DMS79 treated with DMSO at 0.1 percent for 48 hours (cell line): ENCODE measurements around the gene TRPM8.
"Not testable (repeated sequence)": the region's sequence is repeated elsewhere in the genome, so short reads cannot be mapped to it uniquely, and the experiment has no call there.

ENCODE experiments used
- DNase-seq: peaks from one replicate; lab custom pipeline; 2025; lab: John Stamatoyannopoulos, UW

Gene TRPM8

DNA sequence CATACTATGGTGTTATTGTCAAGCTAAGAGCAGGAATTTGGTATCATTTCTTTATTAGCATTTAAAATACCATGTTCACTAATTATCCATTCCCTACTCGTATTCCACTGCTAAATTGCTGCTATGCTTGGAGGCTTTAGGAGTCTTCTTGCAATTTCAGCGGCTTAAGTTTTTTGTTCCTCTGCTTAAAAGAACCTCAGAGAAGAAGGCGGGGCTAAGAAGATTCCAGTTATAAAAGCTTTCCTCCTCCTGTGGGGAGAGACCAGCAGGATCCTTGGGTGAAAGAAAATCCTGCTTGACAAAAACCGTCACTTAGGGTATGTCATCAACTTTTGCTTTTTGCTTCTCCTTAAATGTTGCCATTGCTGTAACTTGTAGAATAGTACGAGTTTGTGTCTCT is at the start of gene TRPM8:
Gene TRPM8 (plus strand): TSS at position 258 of the 400 bp plus-strand sequence. CDS start 9,165 bp downstream, outside the sequence.
- no peak for DNase-seq

DNA sequence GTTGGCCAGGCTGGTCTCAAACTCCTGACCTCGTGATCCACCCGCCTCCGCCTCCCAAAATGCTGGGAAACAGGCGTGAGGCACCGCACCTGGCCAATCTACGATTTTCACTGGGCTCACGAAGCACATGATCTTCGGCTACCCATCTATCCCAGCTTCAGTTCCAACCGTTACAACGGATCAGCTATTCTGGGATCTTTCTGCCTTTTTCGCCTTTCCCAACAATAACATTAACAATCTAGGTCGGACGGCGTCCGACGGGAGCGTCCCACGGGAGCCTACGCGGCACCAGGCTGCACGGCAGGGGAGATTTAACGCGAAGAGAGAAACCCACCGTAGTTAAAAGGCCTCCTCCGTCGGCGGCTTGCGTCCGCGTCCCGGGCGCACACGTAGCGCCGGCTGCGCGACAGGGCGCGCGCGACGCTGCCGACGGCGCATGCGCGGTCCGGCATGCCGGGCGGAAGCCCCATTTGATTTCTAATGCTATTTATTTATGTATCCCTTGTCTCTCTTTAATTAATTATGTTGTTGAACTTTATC is 49.1 kb upstream of the TRPM8 start, which contains the start of gene MSL3B:
Gene MSL3B (minus strand): TSS at position 394 of the 540 bp plus-strand sequence.
- DNase-seq, result peak; percentile 26

DNA sequence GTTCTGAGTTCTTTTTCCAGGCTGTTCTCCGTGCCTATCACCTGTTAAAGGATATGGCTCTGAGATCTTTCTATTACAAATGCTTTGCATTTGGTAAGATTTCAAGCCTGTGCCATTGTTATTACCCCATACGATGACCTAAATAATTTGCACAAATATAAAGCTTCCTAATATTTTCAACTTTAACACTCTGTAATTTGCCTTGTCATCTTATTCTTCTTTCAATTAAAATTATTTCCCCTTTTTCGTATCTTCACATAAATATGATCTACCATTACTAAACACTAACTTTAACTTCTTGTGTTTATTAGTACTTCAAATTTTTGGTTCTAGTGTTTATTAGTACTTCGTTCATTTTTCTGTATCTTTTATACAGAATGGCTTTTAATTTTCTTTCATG is 45.7 kb upstream of the TRPM8 start:
- no peak for DNase-seq

DNA sequence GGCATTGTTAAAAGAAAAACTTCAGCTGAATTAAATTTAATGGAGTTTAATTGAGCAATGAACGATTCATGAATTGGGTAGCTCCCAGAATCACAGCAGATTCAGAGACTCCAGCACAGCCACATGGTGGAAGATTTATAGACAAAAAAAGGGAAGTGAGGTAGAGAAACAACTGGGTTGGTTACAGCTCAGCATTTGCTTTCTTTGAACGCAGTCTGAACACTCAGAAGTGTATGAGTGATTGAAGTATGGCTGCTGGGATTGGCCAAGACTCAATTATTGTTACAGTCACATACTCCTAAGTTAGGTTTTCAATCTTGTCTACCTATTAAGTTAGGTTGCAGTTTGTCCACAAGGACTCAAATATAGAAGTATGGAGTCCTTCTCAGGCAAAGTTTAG is 45.0 kb upstream of the TRPM8 start:
- DNase-seq, result not testable (repeated sequence)

DNA sequence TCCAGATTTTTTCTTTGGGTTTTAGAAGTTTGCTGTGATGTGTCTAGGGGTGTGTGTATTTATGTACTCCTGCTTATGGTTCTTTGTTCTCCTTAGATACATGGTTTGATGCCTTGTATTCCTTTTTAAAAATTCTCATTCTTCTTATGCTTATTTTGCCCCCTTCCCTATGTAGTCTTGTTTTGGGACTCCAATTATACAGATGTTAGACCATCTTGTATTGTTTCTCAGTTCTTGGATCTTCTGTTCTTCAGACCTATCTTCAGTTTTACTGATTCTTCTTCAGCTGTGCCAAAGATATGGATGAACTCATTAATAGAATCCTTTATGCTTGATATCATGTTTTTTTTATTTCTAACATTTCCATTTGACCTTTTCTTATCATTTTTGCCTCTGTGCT is 34.8 kb upstream of the TRPM8 start:
- no peak for DNase-seq

DNA sequence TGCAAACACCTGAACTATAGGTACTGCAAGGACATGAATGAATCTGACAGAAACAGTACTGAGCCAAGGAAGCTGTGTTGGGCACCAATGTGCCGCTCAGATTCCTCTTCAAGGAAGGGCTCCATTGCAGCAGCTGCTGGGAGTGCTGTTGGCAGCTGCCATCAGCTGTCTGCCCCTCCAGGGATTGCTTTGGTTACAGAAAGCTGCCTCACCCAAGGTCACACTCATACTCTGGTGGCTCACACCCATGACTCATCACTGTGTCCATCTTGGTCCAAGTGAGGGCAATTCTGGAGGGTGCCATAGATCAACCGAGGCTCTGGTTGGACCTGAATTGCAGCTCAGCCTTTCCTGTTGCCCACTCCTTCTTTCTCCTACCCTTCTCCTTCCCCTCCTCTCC is 24.4 kb upstream of the TRPM8 start:
- DNase-seq, result no peak

DNA sequence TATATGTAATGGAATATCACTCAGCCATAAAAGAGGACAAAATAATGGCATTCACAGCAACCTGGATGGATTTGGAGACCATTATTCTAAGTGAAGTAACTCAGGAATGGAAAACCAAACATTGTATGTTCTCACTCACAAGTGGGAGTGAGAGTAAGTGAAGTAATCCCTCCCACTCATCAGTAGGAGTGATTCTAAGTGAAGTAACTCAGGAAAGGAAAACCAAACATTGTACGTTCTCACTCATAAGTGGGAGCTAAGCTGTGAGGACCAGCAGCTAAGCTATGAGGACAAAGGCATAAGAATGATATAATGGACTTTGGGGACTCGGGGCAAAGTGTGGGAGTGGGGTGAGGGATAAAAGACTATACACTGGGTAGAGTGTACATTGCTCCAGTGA is 20.9 kb upstream of the TRPM8 start:
- not testable (repeated sequence) for DNase-seq

DNA sequence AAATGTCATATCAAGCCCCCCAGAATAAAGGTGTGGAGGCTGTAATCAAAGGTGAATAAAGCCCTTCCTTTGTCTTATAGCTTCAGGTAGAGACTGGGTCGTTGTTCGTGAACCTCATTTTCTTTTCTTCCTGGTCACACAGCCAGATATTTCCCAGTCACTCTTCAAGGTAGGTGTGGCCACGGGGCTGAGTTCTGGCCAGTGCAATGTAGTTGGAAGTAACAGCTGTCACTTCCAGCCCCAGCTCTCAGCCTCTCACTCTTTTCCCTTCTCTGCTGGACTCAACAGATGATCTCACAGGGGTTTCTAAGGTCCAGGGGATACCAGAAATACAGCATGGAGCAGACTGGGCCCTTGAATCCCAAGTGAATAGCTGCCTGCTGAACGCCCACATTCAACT is 15.8 kb upstream of the TRPM8 start:
- DNase-seq, result no peak

DNA sequence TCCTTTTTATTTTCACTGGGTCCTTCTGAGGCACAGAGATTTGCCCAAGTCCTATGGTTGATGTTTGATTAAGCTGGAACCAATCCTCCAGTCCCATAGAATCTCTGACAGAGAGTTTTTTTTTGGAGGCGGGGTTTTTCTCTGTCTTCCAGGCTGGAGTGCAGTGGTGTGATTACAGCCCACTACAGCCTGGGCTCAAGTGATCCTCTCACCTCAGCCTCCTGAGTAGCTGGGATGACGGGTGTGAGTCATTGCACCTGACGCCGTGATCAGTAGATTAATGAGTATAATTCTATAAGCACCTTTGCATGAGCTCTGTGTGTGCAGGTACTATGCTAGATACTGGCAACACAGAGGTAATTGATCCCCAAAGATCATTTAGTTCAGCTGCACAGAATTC is 15.3 kb upstream of the TRPM8 start:
- DNase-seq, result no peak

DNA sequence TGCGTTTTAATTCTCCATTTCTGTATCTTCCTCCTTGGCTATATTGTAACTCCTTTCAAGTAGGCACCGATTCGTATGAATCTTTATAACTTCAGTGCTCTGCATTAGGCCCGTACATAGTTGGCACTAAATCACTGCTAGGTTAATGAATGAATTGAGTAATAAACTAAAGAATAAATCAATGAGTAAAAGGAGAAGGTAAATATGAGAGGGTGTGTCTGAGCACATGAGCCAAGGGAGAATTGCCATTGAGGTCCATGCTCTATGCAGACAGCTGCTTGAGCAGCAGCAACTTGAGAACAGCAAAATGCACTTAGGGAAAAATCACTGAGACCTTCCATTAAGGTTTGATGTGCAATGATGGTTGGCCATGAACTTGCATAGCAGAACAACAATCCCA is 11.2 kb upstream of the TRPM8 start:
- no peak for DNase-seq

DNA sequence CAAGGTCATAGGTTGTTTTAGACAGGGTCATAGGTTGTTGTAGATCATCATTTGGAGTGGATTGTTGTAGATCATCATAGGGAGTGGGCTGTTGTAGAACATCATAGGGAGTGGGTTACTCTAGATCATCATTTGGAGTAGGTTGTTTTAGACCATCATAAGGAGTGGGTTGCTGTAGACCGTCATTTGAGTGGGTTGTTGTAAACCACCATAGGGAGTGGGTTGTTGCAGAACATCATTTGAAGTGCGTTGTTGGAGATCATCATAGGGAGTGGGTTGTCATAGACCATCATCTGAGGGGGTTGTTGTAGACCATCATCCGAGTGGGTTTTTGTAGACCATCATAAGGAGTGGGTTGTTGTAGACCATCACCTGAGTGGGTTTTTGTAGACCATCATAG is 9.5 kb upstream of the TRPM8 start:
- no peak for DNase-seq

DNA sequence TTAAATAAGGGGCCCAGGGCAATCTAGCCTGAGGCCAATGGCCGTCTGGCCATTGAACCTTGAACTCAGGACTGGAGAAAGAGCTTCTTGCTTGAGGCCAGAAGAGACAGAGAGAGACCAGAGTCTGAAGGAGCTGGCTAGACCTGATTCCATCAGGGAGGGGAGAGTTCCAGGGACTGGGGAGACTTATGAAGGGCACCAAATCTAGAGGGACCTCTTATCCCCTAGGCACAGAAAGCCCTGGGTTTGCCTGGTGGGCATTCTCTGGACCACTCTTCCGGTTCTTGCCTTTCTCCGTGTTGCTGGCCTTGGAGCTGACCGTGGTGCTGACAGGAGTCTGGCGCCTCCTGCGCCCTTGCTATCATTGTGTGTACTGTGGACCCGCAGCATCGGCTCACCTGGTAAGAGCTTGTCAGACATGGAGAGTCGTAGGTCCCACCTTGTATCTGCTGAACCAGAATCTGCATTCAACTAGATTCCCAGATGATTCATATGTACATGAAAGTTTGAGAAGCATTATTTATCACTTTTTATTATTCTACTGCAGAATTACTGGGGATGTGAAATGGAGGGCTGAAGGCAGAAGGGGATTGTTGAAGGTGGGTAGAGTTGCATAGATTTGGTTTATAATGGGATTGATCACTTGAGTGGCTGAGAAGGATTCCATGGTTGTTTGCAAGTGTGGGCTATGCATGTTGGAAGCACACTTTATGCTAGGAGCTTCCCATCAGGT is 4.3 kb upstream of the TRPM8 start:
- DNase-seq, result no peak

DNA sequence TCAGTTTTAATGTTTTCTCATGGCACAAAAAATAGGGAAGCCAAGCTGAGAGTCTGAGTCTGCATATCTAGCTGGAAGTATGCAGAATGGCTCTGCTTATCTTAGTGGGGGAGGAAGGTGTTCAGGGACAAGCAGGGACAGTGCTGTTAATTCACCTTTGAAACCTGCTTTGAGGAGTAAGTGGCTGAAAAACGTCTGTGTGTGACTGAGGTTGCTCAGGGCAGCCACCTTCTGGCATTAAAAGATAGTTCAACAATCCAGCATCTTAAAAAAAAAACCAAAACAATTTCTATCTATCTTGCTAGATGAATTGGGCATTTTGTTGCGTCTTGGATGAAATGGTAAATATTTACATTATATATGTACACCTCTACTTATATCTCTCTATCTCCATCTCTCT is 2.0 kb upstream of the TRPM8 start:
- peak; percentile 10 for DNase-seq

DNA sequence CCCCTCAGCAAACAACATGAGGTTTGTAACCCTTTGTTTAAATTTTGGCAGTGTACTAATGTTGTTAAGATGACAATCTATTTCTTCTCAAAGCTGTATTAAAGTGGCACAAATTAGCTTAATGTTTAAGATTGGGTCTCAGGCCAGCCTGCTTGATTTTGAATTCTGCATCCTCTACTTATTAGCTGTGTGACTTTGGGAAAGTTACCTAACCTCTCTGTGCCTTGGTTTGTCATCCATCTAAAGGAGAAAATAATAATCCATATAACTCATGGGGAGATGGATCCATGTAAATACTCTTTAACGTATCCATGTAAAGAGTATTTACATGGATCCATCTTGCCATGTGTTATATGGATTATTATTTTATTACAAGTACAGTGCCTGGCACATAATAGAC is 2.1 kb downstream of the TRPM8 start:
- DNase-seq, result no peak

DNA sequence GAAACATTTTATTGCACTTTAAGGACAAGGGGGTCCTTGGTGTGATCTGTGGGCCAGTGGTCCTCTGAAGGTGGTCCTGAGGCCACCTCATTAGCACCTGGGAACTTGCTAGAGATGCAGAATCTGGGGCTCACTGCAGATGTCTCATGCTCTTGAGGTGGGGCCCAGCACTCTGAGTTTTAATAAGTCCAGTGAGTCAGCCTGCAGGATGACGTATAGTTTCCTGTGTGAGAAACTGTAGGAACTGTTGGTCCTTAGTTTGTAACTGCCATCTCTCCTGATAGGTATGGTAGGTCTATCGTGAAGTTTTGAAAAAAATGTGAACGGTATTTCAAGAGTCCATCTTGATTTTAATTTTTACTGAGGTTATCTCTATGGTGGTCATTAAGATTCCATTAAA is 2.8 kb downstream of the TRPM8 start:
- no peak for DNase-seq

DNA sequence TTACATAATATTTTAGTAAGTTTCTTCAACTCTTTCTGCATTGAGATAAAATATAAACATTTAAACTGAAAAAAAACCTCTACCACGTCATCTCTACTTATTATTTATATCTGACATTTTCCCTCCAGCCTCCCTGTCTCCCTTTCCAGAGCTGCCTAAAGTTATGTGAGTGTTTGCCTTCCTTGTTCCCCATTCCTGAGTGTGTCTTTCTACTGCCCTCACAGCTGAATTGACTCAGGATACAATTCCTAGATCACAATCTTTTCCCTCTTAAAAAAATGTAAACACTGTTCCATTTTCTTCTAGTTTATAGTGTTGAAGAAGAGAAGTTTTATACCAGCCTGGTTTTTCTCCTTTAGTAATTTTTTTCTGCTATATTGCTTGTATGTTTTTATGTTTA is 5.3 kb downstream of the TRPM8 start:
- DNase-seq, result no peak

DNA sequence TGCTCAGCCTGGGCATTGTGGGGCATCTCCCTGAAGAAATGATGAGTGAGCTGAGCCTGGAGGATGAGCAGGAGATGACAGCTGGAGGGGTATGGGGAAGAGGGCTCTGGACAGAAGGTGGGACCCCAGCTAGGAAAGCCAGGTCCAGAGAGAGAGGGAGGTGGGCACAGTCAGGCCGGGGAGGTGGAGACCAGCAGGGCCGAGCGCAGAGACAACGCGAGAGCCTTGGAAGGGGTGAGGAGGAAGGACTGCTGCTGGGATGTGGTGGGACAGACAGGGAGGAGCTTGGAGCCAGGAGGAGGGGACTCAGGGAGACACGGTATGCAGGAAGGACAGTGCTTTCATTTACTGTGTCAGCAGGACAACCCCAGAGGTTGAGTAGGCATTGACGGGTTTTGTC is 8.2 kb downstream of the TRPM8 start:
- no peak for DNase-seq

DNA sequence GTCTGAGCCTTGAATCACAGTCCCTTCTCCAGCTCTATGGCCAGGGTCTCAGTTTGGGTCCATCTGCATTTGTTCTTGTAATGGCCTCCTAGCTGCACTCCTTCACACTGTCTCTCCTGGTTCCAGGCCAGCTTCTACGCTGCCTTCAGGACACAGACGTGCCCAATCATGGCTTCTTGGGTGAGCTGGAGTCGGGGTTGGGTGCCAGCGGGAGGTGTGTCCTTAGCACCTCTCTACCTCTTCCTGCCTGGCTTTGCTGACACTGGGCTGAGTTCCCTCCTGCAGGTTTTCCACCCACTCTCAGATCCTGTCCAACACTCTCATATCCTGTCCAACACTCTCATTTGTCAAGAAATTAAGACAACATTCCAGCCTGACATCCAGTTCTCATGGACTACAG is 9.6 kb downstream of the TRPM8 start:
- DNase-seq, result no peak

DNA sequence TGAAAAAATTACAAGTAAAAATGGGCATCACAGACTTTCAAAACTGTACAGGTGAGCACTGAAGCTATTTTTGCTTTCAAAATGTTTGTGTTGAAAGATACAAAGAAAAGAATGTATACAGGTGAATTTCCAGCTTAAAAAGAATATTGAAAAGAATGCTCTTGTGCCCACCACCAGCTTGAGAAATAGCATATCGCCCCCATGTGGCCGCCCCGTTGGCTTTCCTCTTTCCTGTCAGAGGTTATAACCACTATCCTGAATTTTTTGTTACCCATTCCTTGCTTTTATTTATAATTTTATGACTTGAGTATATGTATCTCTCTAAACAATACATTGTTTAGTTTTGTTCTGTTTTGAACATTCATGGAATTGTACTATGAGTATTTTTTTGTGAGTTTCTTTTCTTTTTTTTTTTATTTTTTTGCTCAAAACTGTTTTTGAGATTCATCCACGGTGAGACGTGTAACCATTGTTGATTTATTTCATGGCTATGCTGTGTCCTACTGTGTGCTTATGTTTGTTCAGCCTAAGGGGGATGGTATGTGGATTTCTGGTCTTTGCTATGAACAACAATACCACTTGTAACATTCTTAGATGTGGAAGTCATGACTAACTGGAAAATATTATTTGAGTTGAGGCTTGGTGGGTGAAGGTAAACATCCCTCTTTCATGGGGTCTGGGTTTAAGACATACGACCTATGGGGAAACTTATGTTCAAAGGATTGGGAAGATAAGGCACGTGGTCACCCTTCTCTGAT is 11.6 kb downstream of the TRPM8 start:
- DNase-seq, result peak; percentile 2

DNA sequence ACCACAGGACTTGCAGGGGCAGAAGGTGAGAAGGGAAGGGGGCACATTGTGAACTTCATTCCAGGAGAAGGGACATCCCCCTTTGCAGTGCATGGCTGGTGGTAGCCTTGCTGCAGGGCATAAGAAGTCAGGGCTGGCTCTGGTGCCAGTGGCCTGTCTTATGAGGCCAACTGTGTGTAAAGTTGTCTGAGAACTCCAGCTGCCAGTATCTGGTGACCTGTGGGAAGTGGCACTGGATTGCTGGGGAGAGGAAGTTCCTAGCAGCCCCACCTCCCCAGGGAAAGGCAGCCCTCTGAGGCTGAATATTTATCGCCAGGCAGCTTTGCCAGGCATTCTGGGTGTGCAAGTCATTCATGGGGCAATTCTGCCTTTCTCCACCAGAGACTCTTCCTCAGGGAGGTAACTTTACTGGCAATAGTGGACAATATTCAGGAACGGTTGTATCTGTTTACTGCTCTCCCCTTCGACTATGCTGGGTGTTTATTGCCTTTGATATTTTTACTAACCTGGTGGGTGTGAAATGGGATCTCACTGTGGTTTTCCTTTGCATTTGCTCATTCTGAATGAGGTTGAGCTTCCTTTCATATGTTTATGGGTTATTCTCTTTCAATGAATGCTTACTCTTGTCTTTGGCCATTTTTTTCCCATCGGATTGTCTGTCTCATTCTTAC is 12.3 kb downstream of the TRPM8 start:
- DNase-seq, result no peak

DNA sequence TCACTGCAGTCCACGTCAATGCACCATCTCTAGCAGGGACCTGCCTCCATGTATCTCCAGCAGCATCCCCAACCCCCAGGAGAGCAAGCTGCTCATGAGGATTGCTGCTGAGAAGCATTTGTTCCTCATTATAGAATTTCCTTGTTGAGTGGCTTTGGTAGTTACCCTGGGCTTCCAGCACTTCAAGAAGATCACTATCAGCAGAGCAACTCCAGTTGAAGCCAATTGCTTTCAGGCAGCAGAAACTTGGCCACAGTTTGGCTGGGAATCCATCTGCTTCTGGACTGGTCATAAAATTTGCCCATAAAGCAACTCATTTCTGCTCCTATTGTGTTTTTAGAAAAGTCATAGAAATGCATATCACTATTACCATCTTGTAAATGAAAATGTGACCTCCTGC is 17.4 kb downstream of the TRPM8 start:
- peak; percentile 16 for DNase-seq

DNA sequence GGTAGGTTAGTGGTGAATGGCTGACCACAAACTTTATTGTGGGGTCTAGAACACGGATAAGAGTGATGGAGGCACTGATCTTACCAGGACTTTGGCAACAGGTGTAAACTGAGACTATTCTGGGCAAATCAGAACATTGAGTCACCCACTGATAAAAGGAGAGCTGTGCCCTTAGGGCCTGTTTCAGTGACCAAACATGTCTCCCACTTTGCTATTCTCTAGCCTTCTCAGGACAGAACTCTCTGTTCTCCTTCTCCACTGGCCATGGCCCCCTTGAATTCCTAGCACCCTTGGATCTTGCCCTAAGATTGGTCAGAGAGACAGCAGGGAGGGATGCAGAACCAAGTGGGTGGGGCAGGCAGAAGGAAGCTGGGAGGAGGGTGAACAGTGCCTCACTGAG is 18.3 kb downstream of the TRPM8 start:
- no peak for DNase-seq

DNA sequence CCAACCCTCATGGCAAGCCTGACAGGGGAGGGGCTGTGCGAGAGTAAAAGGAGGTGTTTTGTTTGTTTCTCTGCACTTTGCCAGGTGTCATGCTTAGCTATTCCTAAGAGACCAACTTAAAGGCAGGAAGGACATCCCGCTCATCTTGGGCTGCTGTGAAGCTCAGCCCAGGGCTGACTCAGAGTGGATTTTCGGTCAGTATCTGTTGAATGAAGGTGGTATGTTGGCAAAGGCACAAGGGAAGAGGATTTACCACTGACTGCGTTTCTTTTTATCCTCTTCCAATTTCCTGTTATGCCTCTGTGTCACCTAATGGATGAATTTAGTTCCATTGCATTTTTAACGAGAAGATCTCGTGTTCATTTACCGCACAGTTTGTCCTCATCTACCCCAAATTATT is 18.9 kb downstream of the TRPM8 start:
- DNase-seq, result no peak
